Smooth muscle cell of the brain vasculature (primary cell): ENCODE results near the gene TMEM150A.
"Not testable (repeated sequence)": the region's sequence is repeated elsewhere in the genome, so short reads cannot be mapped to it uniquely, and the experiment has no call there.

Source experiments
- DNase-seq: peaks from one replicate; pipeline ENCODE4 v3.0.0-alpha.2; 2012; ENCODE audit warnings: low read depth, low spot score

The TMEM150A gene

GRCh38 chr2:85611705-85612587, 9.4 kb upstream of the TMEM150A start, which contains the start of gene C2orf68:
Gene C2orf68, minus strand, starts transcription at chr2:85612066. Its CDS starts 82 bp downstream, at chr2:85611984.
- no peak for DNase-seq

- no peak for DNase-seq
Measured at GRCh38 chr2:85611217-85611704, 8.8 kb upstream of the TMEM150A start.

GRCh38 chr2:85607268-85608215, 5.0 kb upstream of the TMEM150A start:
- DNase-seq, result no peak

GRCh38 chr2:85606116-85606455, 3.6 kb upstream of the TMEM150A start:
- no peak for DNase-seq

GRCh38 chr2:85605406-85606115, 3.1 kb upstream of the TMEM150A start:
- DNase-seq, result no peak

GRCh38 chr2:85604568-85605339, 2.3 kb upstream of the TMEM150A start:
- DNase-seq, result no peak

- not testable (repeated sequence) for DNase-seq
Measured at GRCh38 chr2:85604133-85604444, 1.6 kb upstream of the TMEM150A start.

GRCh38 chr2:85601771-85602475, 575 bp downstream of the TMEM150A start:
- DNase-seq, result no peak

GRCh38 chr2:85600951-85601770, 1.3 kb downstream of the TMEM150A start:
- no peak for DNase-seq

- DNase-seq, result no peak
Measured at GRCh38 chr2:85600235-85600575, 2.3 kb downstream of the TMEM150A start.

GRCh38 chr2:85599468-85600234, 2.8 kb downstream of the TMEM150A start:
- DNase-seq, result no peak

GRCh38 chr2:85598594-85599340, 3.7 kb downstream of the TMEM150A start:
- DNase-seq, result no peak

GRCh38 chr2:85597241-85597640, 5.3 kb downstream of the TMEM150A start:
- no peak for DNase-seq

GRCh38 chr2:85596486-85597143, 5.9 kb downstream of the TMEM150A start:
- DNase-seq, result no peak

GRCh38 chr2:85596026-85596333, 6.5 kb downstream of the TMEM150A start:
- no peak for DNase-seq

- DNase-seq, result peak; percentile 92
Measured at GRCh38 chr2:85595301-85596025, 7.0 kb downstream of the TMEM150A start, which contains the start of gene RNF181. Gene RNF181, plus strand, starts transcription at chr2:85595745. Its CDS starts 19 bp downstream, at chr2:85595764.
